ENCODE data around the gene GLP2R. TPM values are rescaled to one million over a fixed set of nuclear protein-coding genes. Genes with fewer than 3 reads are reported as not detected.

GLP2R gene
- total RNA-seq, 2 experiments from 2014 or later: not detected

- Histone ChIP-seq H4K20me1 (ENCODE audit: insufficient read depth, low read length) (no peaks in the 10 kb centered on the region), H3K27ac (ENCODE audit: low read depth, low read length, poor library complexity, severe bottlenecking) (no peak overlapping the region), H3K4me3 (ENCODE audit: low read depth, low read length, poor library complexity, severe bottlenecking) (no peak overlapping the region), H3K4me1 (ENCODE audit: insufficient read depth, low read length, poor library complexity, severe bottlenecking) (no peaks in the 10 kb centered on the region), H3K36me3 (ENCODE audit: insufficient read depth, low read length) (no peaks in the 10 kb centered on the region), H3K9me3 (ENCODE audit: low read length) (no peaks in the 10 kb centered on the region), H2AFZ (ENCODE audit: low read length) (no peak overlapping the region), H3K4me2 (ENCODE audit: low read length) (no peak overlapping the region), H3K9me2 (ENCODE audit: insufficient read depth, low read length) (no peaks in the 10 kb centered on the region), H3K79me2 (ENCODE audit: insufficient read depth, low read depth, low read length) (no peaks in the 10 kb centered on the region)
- CTCF ChIA-PET (ENCODE audit: unreplicated experiment): no interaction called here
- no TSS peak for BruUV-seq (replicated peaks)
- no peak for DNase-seq (ENCODE audit: low spot score)
- TF ChIP-seq CTCF (conservative IDR thresholded peaks at IDR 0.05; ENCODE audit: low read length) (no peak), EZH2phosphoT487 (IDR thresholded peaks at IDR 0.05; ENCODE audit: borderline replicate concordance, low read depth, low read length) (no peak)
- intact Hi-C loops (cut with micrococcal nuclease; ENCODE audit: unreplicated experiment): no loop called here
- POLR2A ChIA-PET: no interaction called here
Measured at GRCh38 chr17:9814337-9814945, 11.3 kb upstream of the GLP2R start.

GRCh38 chr17:9816472-9816871, 9.3 kb upstream of the GLP2R start:
- H2AFZ ChIP-seq (ENCODE audit: low read length): no peak overlapping the region
- H4K20me1 ChIP-seq (ENCODE audit: insufficient read depth, low read length): no peaks in the 10 kb centered on the region
- ChIA-PET CTCF (ENCODE audit: unreplicated experiment) (no interaction called here), POLR2A (no interaction called here)
- H3K9me3 ChIP-seq (ENCODE audit: low read length): no peaks in the 10 kb centered on the region
- no peaks in the 10 kb centered on the region for H3K4me1 ChIP-seq (ENCODE audit: insufficient read depth, low read length, poor library complexity, severe bottlenecking)
- no peaks in the 10 kb centered on the region for H3K9me2 ChIP-seq (ENCODE audit: insufficient read depth, low read length)
- no peak overlapping the region for H3K27ac ChIP-seq (ENCODE audit: low read depth, low read length, poor library complexity, severe bottlenecking)
- no peaks in the 10 kb centered on the region for H3K79me2 ChIP-seq (ENCODE audit: insufficient read depth, low read depth, low read length)
- intact Hi-C loops (cut with micrococcal nuclease; ENCODE audit: unreplicated experiment): no loop called here
- H3K4me3 ChIP-seq (ENCODE audit: low read depth, low read length, poor library complexity, severe bottlenecking): no peak overlapping the region
- TF ChIP-seq EZH2phosphoT487 (IDR thresholded peaks at IDR 0.05; ENCODE audit: borderline replicate concordance, low read depth, low read length): no peak
- no peak for TF ChIP-seq CTCF (conservative IDR thresholded peaks at IDR 0.05; ENCODE audit: low read length)
- no peaks in the 10 kb centered on the region for H3K36me3 ChIP-seq (ENCODE audit: insufficient read depth, low read length)
- DNase-seq (ENCODE audit: low spot score): no peak
- no peak overlapping the region for H3K4me2 ChIP-seq (ENCODE audit: low read length)
- no TSS peak for BruUV-seq (replicated peaks)

- Histone ChIP-seq H3K27ac (ENCODE audit: low read depth, low read length, poor library complexity, severe bottlenecking) (no peak overlapping the region), H3K79me2 (ENCODE audit: insufficient read depth, low read depth, low read length) (no peaks in the 10 kb centered on the region), H2AFZ (ENCODE audit: low read length) (no peak overlapping the region), H4K20me1 (ENCODE audit: insufficient read depth, low read length) (no peaks in the 10 kb centered on the region), H3K9me2 (ENCODE audit: insufficient read depth, low read length) (no peaks in the 10 kb centered on the region), H3K36me3 (ENCODE audit: insufficient read depth, low read length) (no peaks in the 10 kb centered on the region), H3K9me3 (ENCODE audit: low read length) (no peaks in the 10 kb centered on the region), H3K4me1 (ENCODE audit: insufficient read depth, low read length, poor library complexity, severe bottlenecking) (no peaks in the 10 kb centered on the region), H3K4me3 (ENCODE audit: low read depth, low read length, poor library complexity, severe bottlenecking) (no peak overlapping the region), H3K4me2 (ENCODE audit: low read length) (no peak overlapping the region)
- no TSS peak for BruUV-seq (replicated peaks)
- CTCF ChIA-PET (ENCODE audit: unreplicated experiment): no interaction called here
- DNase-seq (ENCODE audit: low spot score): no peak
- intact Hi-C loops (cut with micrococcal nuclease; ENCODE audit: unreplicated experiment): no loop called here
- TF ChIP-seq EZH2phosphoT487 (IDR thresholded peaks at IDR 0.05; ENCODE audit: borderline replicate concordance, low read depth, low read length): no peak
- TF ChIP-seq CTCF (conservative IDR thresholded peaks at IDR 0.05; ENCODE audit: low read length): no peak
- POLR2A ChIA-PET: no interaction called here
Measured at GRCh38 chr17:9817086-9817485, 8.6 kb upstream of the GLP2R start.
